ENCODE measurements around the gene SAPCD1. TPM values are rescaled to one million over a fixed set of nuclear protein-coding genes. Genes with fewer than 3 reads are reported as not detected.

Gene SAPCD1
- total and polyA plus RNA-seq, 5 donors from 2014 or later = 2.3 TPM; not detected in 4

GRCh38 chr6:31737991-31738979, 24.2 kb upstream of the SAPCD1 start:
- H3K4me3 ChIP-seq (ENCODE audit: low read depth, low read length) = peak overlapping the region; percentile 80

GRCh38 chr6:31739639-31740396, 22.6 kb upstream of the SAPCD1 start, which contains the start of gene MSH5:
Gene MSH5, plus strand, starts transcription at chr6:31740005. Its CDS starts 462 bp downstream, at chr6:31740467.
- H3K27ac ChIP-seq (ENCODE audit: insufficient read depth, low read length, poor library complexity, severe bottlenecking) = peak within 1 kb of the TSS; percentile 91
- no peaks in the 10 kb centered on the region for H3K27me3 ChIP-seq (ENCODE audit: control insufficient read depth, insufficient read depth, low read length)
- peak; percentile 92 to 93 for ATAC-seq (ENCODE audit: low read depth in 2 of 2)
- H3K27me3 Mint-ChIP-seq = no peaks in the 10 kb centered on the region
- H3K36me3 ChIP-seq (ENCODE audit: control insufficient read depth, insufficient read depth, low read length) = peaks cover 2% of the 10 kb centered on the region
- peaks cover 18 to 62% (median 40%) of the 10 kb centered on the region in 4 donors for H3K4me1 Mint-ChIP-seq
- no peaks in the 10 kb centered on the region for H3K9me3 ChIP-seq (ENCODE audit: control insufficient read depth in 2 of 2, low read length in 2 of 2)
- DNase-seq = peak; percentile 94 to 98 (median 94)
- peak within 1 kb of the TSS; percentile 94 to 98 (median 95) for H3K27ac Mint-ChIP-seq
- H3K36me3 Mint-ChIP-seq = no peaks in the 10 kb centered on the region
- peaks cover 54% of the 10 kb centered on the region for H3K4me1 ChIP-seq (ENCODE audit: control insufficient read depth, insufficient read depth, low read length, poor library complexity, severe bottlenecking)
- H3K4me3 Mint-ChIP-seq = peak within 1 kb of the TSS; percentile 97 to 99 (median 98)
- peak within 1 kb of the TSS; percentile 75 for H3K4me3 ChIP-seq (ENCODE audit: low read depth, low read length)
- H3K9me3 Mint-ChIP-seq = no peaks in the 10 kb centered on the region

More at GRCh38 chr6:31737991-31738979, 24.2 kb upstream of the SAPCD1 start:
- Histone ChIP-seq H3K27me3 (ENCODE audit: control insufficient read depth, insufficient read depth, low read length) (no peaks in the 10 kb centered on the region), H3K4me1 (ENCODE audit: control insufficient read depth, insufficient read depth, low read length, poor library complexity, severe bottlenecking) (peaks cover 69% of the 10 kb centered on the region), H3K9me3 (ENCODE audit: control insufficient read depth in 2 of 2, low read length in 2 of 2) (no peaks in the 10 kb centered on the region), H3K36me3 (ENCODE audit: control insufficient read depth, insufficient read depth, low read length) (peaks cover 12% of the 10 kb centered on the region), H3K27ac (ENCODE audit: insufficient read depth, low read length, poor library complexity, severe bottlenecking) (peak overlapping the region; percentile 91)
- H3K27ac Mint-ChIP-seq = peak overlapping the region; percentile 89 to 95 (median 94)
- ATAC-seq (ENCODE audit: low read depth in 2 of 2) (peak in 1 of 2 donors; percentile 26), DNase-seq (peak; percentile 65 to 88 (median 76))
- H3K9me3 Mint-ChIP-seq = no peaks in the 10 kb centered on the region
- no peaks in the 10 kb centered on the region for H3K27me3 Mint-ChIP-seq
- peaks cover 6% of the 10 kb centered on the region for H3K36me3 Mint-ChIP-seq
- peak overlapping the region; percentile 97 to 99 (median 98) for H3K4me3 Mint-ChIP-seq
- H3K4me1 Mint-ChIP-seq = peaks cover 18 to 77% (median 46%) of the 10 kb centered on the region in 4 donors

GRCh38 chr6:31740397-31741223, 21.8 kb upstream of the SAPCD1 start:
- Histone ChIP-seq H3K27ac (ENCODE audit: insufficient read depth, low read length, poor library complexity, severe bottlenecking) (peak overlapping the region; percentile 91), H3K4me1 (ENCODE audit: control insufficient read depth, insufficient read depth, low read length, poor library complexity, severe bottlenecking) (peaks cover 48% of the 10 kb centered on the region), H3K9me3 (ENCODE audit: control insufficient read depth in 2 of 2, low read length in 2 of 2) (no peaks in the 10 kb centered on the region), H3K4me3 (ENCODE audit: low read depth, low read length) (peak overlapping the region; percentile 75), H3K27me3 (ENCODE audit: control insufficient read depth, insufficient read depth, low read length) (no peaks in the 10 kb centered on the region), H3K36me3 (ENCODE audit: control insufficient read depth, insufficient read depth, low read length) (peaks cover 2% of the 10 kb centered on the region)
- Mint-ChIP-seq H3K27me3 (no peaks in the 10 kb centered on the region), H3K36me3 (no peaks in the 10 kb centered on the region), H3K4me3 (peak overlapping the region; percentile 97 to 99 (median 98)), H3K27ac (peak overlapping the region; percentile 58 to 98 (median 94)), H3K4me1 (peaks cover 18 to 54% (median 38%) of the 10 kb centered on the region in 4 donors), H3K9me3 (no peaks in the 10 kb centered on the region)
- DNase-seq (no peak), ATAC-seq (ENCODE audit: low read depth in 2 of 2) (no peak)

GRCh38 chr6:31741815-31742214, 20.6 kb upstream of the SAPCD1 start:
- H3K4me3 ChIP-seq (ENCODE audit: low read depth, low read length) = no peak overlapping the region
- H3K27ac Mint-ChIP-seq = peak overlapping the region in 2 of 3 donors; percentile 54 to 78
- no peaks in the 10 kb centered on the region for H3K36me3 Mint-ChIP-seq
- ATAC-seq (ENCODE audit: low read depth in 2 of 2) (no peak), DNase-seq (no peak)
- no peaks in the 10 kb centered on the region for H3K27me3 Mint-ChIP-seq
- peaks cover 37% of the 10 kb centered on the region for H3K4me1 ChIP-seq (ENCODE audit: control insufficient read depth, insufficient read depth, low read length, poor library complexity, severe bottlenecking)
- no peaks in the 10 kb centered on the region for H3K27me3 ChIP-seq (ENCODE audit: control insufficient read depth, insufficient read depth, low read length)
- peaks cover 18 to 43% (median 36%) of the 10 kb centered on the region in 4 donors for H3K4me1 Mint-ChIP-seq
- H3K36me3 ChIP-seq (ENCODE audit: control insufficient read depth, insufficient read depth, low read length) = peaks cover 2% of the 10 kb centered on the region
- H3K27ac ChIP-seq (ENCODE audit: insufficient read depth, low read length, poor library complexity, severe bottlenecking) = no peak overlapping the region
- H3K9me3 ChIP-seq (ENCODE audit: control insufficient read depth in 2 of 2, low read length in 2 of 2) = no peaks in the 10 kb centered on the region
- H3K4me3 Mint-ChIP-seq = peak overlapping the region in 2 of 4 donors; percentile 73 to 99
- no peaks in the 10 kb centered on the region for H3K9me3 Mint-ChIP-seq

- peaks cover 2% of the 10 kb centered on the region for H3K36me3 ChIP-seq (ENCODE audit: control insufficient read depth, insufficient read depth, low read length)
- H3K27ac ChIP-seq (ENCODE audit: insufficient read depth, low read length, poor library complexity, severe bottlenecking) = no peak overlapping the region
- DNase-seq (no peak), ATAC-seq (ENCODE audit: low read depth in 2 of 2) (no peak)
- peak overlapping the region in 2 of 4 donors; percentile 28 to 72 for H3K4me3 Mint-ChIP-seq
- peaks cover 14 to 35% (median 27%) of the 10 kb centered on the region in 4 donors for H3K4me1 Mint-ChIP-seq
- peak overlapping the region in 1 of 3 donors; percentile 33 for H3K27ac Mint-ChIP-seq
- H3K9me3 Mint-ChIP-seq = no peaks in the 10 kb centered on the region
- no peaks in the 10 kb centered on the region for H3K9me3 ChIP-seq (ENCODE audit: control insufficient read depth in 2 of 2, low read length in 2 of 2)
- no peak overlapping the region for H3K4me3 ChIP-seq (ENCODE audit: low read depth, low read length)
- H3K27me3 ChIP-seq (ENCODE audit: control insufficient read depth, insufficient read depth, low read length) = no peaks in the 10 kb centered on the region
- H3K36me3 Mint-ChIP-seq = peaks cover 6% of the 10 kb centered on the region
- H3K27me3 Mint-ChIP-seq = no peaks in the 10 kb centered on the region
- peaks cover 26% of the 10 kb centered on the region for H3K4me1 ChIP-seq (ENCODE audit: control insufficient read depth, insufficient read depth, low read length, poor library complexity, severe bottlenecking)
Measured at GRCh38 chr6:31742894-31743293, 19.6 kb upstream of the SAPCD1 start.

GRCh38 chr6:31744422-31744821, 18.0 kb upstream of the SAPCD1 start:
- H3K9me3 ChIP-seq (ENCODE audit: control insufficient read depth in 2 of 2, low read length in 2 of 2) = no peaks in the 10 kb centered on the region
- no peaks in the 10 kb centered on the region for H3K9me3 Mint-ChIP-seq
- no peaks in the 10 kb centered on the region for H3K27me3 ChIP-seq (ENCODE audit: control insufficient read depth, insufficient read depth, low read length)
- peak overlapping the region in 1 of 4 donors; percentile 38 for H3K4me3 Mint-ChIP-seq
- H3K36me3 Mint-ChIP-seq = peaks cover 6% of the 10 kb centered on the region
- H3K4me1 Mint-ChIP-seq = peaks cover 3 to 19% (median 14%) of the 10 kb centered on the region in 4 donors
- no peak for DNase-seq
- no peak for ATAC-seq (ENCODE audit: low read depth in 2 of 2)
- no peak overlapping the region for H3K27ac ChIP-seq (ENCODE audit: insufficient read depth, low read length, poor library complexity, severe bottlenecking)
- H3K27me3 Mint-ChIP-seq = no peaks in the 10 kb centered on the region
- H3K4me1 ChIP-seq (ENCODE audit: control insufficient read depth, insufficient read depth, low read length, poor library complexity, severe bottlenecking) = peaks cover 11% of the 10 kb centered on the region
- H3K4me3 ChIP-seq (ENCODE audit: low read depth, low read length) = no peak overlapping the region
- no peak overlapping the region for H3K27ac Mint-ChIP-seq
- H3K36me3 ChIP-seq (ENCODE audit: control insufficient read depth, insufficient read depth, low read length) = peaks cover 2% of the 10 kb centered on the region
